K562 treated with DMSO at 1 percent for 12 hours (cell line): Measurements from ENCODE around the gene FOXP4. TPM values are rescaled to one million over a fixed set of nuclear protein-coding genes. Genes with fewer than 3 reads are reported as not detected.

ENCODE experiments used
- total RNA-seq: library from RNA; unstranded; fragments of 300-600 nt; gene quantifications from 2 replicates; pipeline ENCODE4 v1.2.3, GENCODE V29; 2022; ENCODE audit not compliant: insufficient read depth

The FOXP4 gene, protein sequence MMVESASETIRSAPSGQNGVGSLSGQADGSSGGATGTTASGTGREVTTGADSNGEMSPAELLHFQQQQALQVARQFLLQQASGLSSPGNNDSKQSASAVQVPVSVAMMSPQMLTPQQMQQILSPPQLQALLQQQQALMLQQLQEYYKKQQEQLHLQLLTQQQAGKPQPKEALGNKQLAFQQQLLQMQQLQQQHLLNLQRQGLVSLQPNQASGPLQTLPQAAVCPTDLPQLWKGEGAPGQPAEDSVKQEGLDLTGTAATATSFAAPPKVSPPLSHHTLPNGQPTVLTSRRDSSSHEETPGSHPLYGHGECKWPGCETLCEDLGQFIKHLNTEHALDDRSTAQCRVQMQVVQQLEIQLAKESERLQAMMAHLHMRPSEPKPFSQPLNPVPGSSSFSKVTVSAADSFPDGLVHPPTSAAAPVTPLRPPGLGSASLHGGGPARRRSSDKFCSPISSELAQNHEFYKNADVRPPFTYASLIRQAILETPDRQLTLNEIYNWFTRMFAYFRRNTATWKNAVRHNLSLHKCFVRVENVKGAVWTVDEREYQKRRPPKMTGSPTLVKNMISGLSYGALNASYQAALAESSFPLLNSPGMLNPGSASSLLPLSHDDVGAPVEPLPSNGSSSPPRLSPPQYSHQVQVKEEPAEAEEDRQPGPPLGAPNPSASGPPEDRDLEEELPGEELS
- 17.7 and 47.1 TPM in 2 replicates for total RNA-seq

DNA sequence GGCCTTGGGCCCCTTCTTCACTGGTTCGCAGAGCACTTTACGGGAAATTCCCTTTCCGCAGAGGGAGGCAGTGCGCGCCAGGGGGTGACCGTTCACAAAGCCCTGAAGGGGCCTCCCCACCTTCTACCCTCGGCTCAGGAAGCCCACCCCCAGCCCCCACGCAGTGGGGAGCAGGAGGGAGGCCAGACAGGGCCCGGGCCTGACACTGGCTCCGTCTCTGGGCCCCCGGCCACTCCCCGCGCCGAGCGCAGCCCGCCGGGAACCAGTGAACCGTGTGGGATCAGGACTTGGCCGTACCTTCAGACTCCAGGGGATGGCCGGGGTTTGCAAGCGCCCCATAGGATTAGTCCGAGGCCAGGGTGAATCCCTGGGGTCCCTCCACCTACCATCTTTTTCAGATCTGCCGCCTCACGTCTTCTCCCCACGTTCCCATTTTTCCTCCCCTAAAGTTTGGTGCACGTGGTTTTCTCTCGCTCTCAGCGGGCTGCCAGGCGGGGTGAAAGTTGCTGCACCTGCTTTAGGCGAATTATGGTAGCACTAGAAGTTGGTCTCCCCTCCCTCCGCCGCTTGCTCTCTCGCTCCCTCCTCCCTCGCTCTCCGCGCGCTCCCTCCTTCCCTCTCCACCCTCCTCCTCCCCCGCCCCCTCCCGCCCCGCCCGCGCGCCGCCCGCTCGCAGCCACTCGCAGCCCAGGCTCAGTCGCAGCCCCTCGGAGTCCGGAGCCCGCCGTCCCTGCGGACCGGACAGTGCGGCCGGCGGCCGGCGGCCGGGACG lies at the start of gene FOXP4:
Gene FOXP4 (plus strand): TSS at position 679 of the 772 bp plus-strand sequence. CDS start 19,380 bp downstream, outside the sequence.

DNA sequence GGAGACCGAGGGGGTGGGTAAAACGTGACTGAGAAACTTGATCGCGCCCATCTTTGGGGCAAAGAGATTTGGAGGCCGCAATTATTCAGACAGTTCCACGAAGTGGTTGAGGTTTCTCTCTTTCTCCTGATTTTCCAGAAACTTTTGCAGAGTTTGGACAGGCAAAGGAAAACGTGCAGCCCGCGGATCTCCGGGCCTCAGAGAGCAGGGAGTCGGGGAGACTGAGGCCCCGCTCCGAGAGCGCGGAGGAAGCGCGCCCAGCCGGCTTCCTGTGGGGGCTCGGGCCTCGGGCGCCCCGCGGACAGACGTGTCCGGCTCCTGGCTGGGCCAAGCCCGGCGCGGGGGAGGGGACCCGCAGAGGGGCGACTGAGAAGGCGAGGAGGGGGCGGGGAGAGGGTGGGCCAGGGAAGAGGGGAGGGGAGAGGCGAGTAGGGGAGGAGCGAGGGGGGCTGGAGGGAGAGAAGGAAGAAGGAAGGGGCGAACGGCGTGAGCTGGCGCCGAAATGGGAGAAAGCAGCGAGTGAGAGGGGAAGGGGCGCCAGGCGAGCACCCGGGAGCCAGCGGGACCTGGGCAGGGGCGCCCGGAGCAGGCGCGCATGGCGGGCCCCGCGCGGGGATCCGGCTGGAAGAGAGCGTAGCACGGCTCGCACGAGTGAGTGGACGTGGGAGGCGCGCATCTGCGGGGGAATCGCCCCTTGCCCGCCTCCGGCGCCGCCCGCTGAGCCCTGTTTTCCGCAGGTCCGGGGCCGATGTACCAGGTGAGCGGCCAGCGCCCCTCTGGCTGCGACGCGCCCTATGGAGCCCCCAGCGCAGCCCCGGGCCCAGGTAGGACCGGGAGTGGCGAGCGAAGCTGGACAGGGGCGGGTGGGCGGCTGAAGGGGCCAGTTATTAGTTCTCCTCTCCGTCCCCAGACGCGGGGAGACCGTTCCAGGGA lies 92.1 kb downstream of the FOXP4 start, which contains the start of gene MDFI:
Gene MDFI (plus strand): TSS at position 467 of the 933 bp plus-strand sequence. CDS start 282 bp downstream, at position 749.

Other genes starting within 250 kb of the FOXP4 start
- not detected in 2 replicates for gene NCR2, start 210.8 kb upstream of the FOXP4 start, total RNA-seq
- not detected in 2 replicates for gene MDFI, start 92.1 kb downstream of the FOXP4 start, total RNA-seq
- 4.2 and 7.7 TPM in 2 replicates for gene TFEB, start 189.2 kb downstream of the FOXP4 start, total RNA-seq
- not detected in 2 replicates for gene PGC, start 201.0 kb downstream of the FOXP4 start, total RNA-seq
- 3.4 and 7.2 TPM in 2 replicates for gene FRS3, start 233.5 kb downstream of the FOXP4 start, total RNA-seq
- 1.8 and 3.0 TPM in 2 replicates for gene PRICKLE4, start 234.4 kb downstream of the FOXP4 start, total RNA-seq
- gene TOMM6, start 241.3 kb downstream of the FOXP4 start, total RNA-seq, result 387 and 456 TPM in 2 replicates